NCI-H1048 (cell line): ENCODE data around the gene MLYCD.
"Not testable (repeated sequence)": the region's sequence is repeated elsewhere in the genome, so short reads cannot be mapped to it uniquely, and the experiment has no call there.

ENCODE experiments used
- DNase-seq: peaks from one replicate; lab custom pipeline; 2025; lab: John Stamatoyannopoulos, UW

MLYCD gene

GRCh38 chr16:83941546-83941945, 42.6 kb downstream of the MLYCD start:
- DNase-seq = not testable (repeated sequence)

- no peak for DNase-seq
Observed at GRCh38 chr16:83942074-83942473, 43.2 kb downstream of the MLYCD start.

- DNase-seq = no peak
Observed at GRCh38 chr16:83942815-83943515, 44.0 kb downstream of the MLYCD start.

- DNase-seq = no peak
Observed at GRCh38 chr16:83943516-83944050, 44.7 kb downstream of the MLYCD start.

- no peak for DNase-seq
Observed at GRCh38 chr16:83945587-83945986, 46.7 kb downstream of the MLYCD start.

- DNase-seq = no peak
Observed at GRCh38 chr16:83946154-83946780, 47.4 kb downstream of the MLYCD start.

GRCh38 chr16:83946781-83947566, 48.1 kb downstream of the MLYCD start:
- no peak for DNase-seq

GRCh38 chr16:83947642-83948234, 48.8 kb downstream of the MLYCD start:
- no peak for DNase-seq

GRCh38 chr16:83948914-83949723, 50.2 kb downstream of the MLYCD start:
- DNase-seq = no peak

- no peak for DNase-seq
Observed at GRCh38 chr16:83949724-83950001, 50.7 kb downstream of the MLYCD start.

GRCh38 chr16:83950862-83951399, 52.0 kb downstream of the MLYCD start:
- not testable (repeated sequence) for DNase-seq

- DNase-seq = no peak
Observed at GRCh38 chr16:83951544-83951943, 52.6 kb downstream of the MLYCD start.

GRCh38 chr16:83952587-83952939, 53.6 kb downstream of the MLYCD start:
- DNase-seq = no peak

- DNase-seq = peak; percentile 31
Observed at GRCh38 chr16:83952940-83953795, 54.3 kb downstream of the MLYCD start, which contains the start of gene OSGIN1. TSS of gene OSGIN1 (plus strand) at chr16:83953240. CDS start at chr16:83957672, 4,432 bp downstream.

GRCh38 chr16:83953796-83954576, 55.1 kb downstream of the MLYCD start:
- DNase-seq = no peak

- no peak for DNase-seq
Observed at GRCh38 chr16:83954577-83955016, 55.7 kb downstream of the MLYCD start.

GRCh38 chr16:83955218-83956130, 56.6 kb downstream of the MLYCD start:
- no peak for DNase-seq
